HG03558 (cell line): Measurements from ENCODE around the gene AGPAT2.
"Not testable (repeated sequence)": the region's sequence is repeated elsewhere in the genome, so short reads cannot be mapped to it uniquely, and the experiment has no call there.

Experiments
- ATAC-seq: cut with Tn5 transposase; IDR thresholded peaks from one replicate; pipeline ENCODE4 v1.9.1; 2021; ENCODE audit warnings: moderate number of reproducible peaks; ENCODE audit not compliant: unreplicated experiment; ENCODE audit errors: extremely low read depth

The AGPAT2 gene

DNA sequence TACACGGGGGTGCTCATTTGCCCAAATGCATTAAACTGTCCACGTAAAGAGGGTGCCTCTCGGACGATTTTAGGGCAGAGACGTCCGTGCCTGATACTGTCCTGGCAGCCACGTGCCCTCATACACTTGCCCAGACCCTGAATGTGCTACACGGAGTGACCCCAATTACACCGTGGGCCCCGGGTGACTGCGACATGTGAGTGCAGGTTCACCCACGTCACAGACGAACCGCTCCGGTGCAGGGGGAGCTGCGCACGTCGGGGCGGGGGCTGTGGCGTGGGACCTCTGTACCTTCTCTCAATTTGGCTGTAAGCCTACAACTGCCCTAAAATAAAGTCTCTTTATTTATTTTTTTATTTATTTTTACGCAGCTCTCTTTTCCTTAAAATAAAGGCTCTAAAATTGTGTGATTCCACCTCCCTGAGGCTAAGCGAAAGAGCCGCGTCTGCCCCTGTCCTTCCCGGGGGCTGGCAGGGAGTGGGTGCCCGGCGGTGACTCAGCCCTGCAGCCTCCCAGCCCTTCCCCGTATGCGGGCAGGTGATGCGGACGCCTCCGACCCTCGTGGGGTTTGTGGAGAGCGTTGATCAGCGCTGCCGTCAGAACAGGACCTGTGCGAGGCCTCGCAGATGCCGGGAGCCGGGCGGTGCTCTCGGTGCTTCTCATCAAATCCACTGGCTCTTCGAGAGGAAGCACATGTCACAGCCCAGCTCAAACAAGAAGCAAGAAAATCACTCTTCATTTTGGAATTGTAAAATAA is 33.8 kb downstream of the AGPAT2 start:
- ATAC-seq: no peak

DNA sequence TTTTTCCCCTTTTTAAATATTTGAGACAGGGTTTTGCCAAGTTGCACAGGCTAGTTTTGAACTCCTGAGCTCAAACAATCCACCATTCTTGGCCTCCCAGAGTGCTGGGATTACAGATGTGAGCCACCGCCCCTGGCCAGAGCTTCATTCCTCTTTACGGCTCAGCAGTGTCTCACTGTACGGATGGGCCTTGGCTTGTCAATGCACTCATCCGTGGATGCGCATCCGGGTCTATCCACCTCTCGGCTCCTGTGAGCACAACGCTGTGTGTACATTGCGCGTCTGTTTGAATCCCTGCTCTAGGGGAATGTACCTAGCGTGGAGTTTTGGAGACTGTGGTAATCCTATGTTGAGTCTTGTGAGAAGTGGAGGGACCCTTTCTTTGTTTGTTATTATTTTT is 35.4 kb downstream of the AGPAT2 start:
- ATAC-seq: no peak

DNA sequence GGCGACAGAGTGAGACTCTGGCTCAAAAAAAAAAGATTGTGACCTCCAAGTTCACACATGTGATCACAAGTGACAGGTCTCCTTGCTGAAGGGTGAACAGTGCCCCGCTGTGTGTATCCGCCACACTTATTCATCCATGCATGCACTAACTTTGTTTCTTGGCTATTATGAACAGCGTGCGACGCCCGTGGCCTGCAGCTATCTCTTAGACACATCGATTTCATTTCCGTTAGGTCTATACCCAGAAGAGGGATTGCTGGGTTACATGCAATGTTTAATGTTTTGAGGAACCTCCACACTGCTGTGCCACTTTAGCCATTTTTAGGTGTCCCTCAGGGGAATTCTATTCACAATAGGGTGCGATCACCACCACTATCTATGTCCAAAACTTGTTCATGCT is 36.6 kb downstream of the AGPAT2 start:
- no peak for ATAC-seq

DNA sequence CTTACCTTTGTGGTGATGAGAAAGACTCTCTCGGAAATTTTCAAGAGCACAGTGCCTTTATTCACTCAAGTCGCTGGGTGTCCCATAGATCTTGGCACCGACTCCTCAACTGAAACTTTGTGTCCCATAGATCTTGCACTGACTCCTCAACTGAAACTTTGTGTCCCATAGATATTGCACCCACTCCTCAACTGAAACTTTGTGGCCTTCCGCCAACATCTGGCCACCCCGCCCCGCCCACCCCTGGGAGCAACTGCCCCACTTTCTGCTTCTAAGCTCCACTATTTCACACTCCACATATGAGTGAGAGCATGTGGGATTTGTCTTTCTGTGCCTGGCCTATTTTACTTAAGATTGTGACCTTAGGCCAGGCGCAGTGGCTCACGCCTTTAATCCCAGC is 37.2 kb downstream of the AGPAT2 start:
- ATAC-seq: no peak

DNA sequence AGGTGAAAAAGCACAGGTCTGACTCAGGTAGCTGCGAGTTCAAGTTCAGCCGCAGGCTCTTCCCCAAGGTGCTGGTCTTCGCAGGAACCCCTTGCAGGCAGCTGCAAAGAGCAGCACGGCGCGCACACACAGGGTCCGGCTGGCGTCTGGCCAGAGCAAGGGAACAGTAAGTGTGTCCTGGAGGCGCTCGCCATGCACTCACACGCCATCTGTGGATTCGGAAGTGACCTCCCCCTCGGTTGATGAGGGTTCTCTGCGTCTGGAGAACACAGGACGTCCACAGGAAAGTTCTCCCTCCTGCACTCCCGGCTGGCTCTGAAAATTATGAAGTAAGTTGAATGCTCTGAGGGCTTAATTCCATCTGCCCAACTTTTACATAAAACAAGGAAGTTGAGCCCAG is 38.5 kb downstream of the AGPAT2 start:
- no peak for ATAC-seq

DNA sequence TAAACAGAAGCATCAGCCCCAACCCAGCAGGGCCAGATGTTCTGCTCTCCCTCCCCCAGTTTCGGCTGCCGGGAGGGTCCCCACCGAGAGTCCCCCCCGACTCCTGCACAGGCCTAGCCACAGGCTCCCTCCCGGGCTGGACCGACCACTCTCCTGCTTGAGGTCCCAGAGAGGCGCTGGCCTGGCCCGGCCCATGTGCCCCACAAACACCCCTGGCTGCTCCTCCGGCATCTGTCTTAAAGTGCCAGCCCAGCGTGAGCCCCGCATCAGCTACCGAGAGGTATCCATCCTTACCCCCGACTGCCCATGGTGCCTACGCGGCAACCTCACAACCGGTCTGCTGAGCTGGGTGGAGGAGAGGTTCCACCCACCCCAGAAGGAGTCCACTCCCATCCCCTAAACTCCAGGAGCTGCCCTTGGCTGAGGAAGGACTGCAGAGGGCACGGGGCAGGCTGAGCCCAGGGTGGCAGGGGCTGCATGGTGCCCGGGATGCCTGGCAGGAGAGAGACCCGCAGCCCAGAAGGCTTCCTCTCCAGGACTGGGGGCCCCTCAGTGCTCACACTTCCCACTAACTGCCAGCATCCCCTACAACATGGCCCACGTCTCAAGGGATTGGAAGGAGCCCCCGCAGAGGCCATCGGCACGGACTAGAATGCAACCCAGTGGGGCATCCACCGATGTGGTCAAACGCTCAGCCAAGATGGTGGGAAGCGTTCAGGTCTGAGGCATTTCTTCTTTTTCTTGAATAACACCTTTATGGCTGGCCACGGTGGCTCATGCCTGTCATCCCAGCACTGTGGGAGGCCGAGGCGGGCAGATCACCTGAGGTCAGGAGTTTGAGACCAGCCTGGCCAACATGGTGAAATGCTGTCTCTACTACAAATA is 40.2 kb downstream of the AGPAT2 start:
- ATAC-seq: no peak

DNA sequence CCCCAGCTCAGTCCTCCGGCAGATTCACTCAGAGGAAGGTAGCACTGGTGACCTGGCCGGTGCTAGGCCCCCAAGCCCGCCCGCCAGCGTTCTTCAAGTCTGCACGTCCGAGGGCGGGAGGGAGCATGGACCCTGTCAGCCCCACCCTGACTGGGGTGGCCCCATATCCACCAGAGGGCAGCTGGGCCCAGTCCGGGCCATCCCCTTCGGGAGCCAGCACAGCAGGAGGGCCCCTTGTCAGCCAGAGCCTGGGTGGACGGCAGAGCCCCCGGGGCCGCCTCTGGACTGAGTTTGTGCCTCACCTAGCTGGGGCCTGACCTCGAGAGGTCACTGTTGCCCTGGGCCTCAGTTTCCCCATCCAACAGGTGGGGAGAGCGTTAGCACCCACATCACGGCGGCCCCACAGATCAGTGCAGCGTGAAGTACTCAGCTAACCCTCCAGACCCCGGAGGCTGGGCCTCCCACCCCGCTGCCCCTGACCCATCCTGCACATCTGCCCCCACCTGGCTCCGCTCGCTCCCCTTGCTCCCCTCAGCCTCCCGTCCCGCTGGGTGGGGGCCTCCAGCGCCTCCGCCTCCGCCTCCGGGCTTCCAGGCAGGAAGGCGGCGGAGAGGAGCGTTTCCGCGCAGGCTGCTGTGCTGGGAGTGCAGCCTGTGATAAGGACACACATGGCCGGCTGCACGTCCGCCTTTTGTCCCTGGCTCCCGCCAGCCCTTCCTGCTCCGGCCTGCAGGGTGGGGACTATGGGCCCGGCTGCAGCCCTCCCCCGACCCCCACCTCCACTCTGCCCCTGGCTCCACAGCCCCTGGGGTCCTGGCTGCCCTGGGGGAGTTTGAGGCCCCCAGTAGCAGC is 41.1 kb downstream of the AGPAT2 start:
- ATAC-seq: no peak

DNA sequence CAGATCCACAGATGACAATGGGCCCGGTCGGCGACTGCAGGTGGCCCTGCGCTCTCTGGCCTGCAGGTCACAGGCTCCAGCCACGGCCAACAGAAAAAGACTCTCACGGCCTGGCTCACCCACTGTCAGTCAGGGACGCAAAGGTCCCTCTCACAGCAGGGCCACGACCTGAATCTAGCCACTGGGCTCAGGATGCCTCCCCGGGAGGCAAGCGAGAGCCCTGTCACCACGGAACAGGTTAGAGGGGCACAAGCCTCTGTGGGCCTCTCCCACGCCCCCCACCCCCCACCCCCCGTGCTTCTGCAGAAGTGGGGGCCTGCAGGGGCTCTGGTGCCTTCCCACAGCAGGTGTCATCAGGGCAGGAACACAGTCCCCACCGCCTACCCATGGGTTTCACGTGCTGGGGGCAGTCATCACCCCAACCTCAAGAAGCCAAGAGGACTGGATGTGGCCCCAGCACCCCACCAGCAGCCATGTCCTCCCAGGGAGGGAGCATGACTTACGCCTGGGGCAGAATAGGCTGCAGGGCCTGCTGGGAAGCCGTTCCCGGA is 41.8 kb downstream of the AGPAT2 start:
- no peak for ATAC-seq

DNA sequence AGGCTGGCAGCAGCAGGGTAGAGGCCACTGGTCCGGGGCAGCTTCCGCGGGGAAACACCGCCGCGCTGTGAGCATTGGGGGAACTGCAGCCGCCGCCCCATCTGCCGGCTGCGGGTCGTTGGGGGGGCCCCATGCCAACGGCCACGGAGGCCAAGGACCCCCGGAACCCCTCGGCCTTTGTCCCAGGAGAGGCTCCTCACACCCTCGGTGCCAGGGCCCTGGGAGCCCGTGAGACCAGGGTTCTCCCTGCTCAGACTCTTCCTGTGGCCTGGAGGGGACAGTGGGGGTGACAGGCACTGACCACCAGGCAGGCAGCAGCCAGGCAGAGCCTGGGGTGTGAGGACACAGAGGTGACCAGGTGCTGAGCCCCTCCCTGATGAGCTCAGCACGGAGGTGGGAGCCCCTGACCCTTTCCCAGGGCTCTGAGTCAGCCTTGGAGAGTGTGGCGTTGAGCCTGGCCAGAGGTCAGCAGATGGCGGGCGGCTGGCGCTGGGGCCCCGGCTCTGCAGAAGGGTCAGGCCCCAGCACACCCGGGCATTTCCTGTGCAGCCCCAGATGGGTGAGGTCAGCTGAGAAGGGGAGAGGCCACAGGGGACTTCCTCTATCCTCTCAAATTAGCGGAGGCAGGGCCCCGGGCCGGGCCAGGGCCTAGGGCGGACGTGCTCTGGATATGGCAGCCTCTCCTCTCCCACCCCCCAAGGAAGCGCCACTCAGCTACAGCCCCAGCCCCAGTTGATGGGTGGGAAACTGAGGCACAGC is 42.5 kb downstream of the AGPAT2 start:
- no peak for ATAC-seq

DNA sequence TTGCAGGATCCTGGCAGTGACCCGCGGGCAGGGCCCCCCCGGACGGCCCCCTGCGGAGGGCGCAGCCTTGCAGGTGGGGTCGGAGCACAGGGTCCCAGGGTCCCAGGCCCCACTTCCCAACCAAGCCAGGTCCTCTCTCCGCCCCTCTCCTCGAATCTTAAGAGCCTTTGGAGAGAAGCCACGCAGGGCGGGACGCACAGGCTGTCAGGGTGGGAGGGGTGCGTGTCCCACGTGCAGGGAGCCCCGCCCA is 43.0 kb downstream of the AGPAT2 start:
- ATAC-seq: no peak

DNA sequence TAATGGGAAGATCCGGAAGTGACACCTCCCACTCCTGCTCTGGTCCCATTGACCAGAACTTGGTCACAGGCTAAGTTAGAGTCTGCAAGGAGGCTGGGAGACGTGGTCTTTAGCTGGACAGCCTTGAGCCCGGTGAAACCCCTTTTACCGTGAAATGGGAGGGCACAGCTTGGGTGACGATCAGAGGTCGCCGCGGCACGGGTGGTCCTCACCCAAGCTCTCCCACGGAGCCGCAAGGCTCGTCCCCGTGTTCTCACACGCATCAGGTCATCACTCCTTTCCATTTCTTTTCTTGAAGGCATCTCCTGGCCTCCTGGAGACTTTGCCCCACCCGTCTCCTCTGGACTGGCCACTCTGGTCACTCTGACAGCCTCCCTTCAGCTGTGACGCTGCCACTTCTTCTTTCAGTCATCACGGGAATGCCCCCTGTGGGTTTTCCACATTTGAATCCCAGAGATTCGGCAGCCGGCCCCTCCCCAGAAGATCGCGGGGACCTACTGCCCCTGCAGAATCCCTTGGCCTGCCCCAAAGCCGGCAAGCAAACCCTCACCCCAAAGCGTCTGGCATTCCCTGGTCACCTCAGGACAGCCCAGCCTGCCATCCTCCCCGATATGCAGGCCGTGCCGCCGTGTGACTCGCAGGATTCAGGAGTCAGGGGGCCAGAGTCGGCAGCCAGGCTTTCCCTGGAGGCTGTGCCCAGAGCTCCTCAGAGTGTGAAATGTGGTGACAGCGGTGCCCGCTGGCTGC is 43.5 kb downstream of the AGPAT2 start:
- ATAC-seq: no peak

DNA sequence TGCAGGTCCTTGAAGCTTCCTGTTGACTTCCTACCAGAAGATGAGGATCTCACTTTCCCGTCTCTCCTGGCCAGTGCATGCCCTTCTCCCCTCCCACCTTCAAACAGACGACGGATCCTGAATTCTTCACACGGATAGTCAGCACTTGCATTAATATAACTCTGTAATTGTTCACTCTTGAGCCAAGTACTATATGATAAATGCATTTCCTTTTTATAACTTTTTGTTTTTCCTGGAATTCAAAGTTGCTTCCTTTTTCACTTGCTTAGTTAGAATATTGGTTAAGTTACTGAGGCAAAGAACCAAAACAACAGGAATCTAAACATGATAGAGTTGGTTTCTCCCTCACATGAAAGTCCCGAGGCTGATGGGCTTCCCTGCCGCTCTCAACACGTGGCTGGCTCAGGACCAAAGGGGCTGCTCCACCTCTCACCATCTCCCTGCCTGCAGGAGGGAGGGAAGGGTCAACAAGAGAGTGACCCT is 44.8 kb downstream of the AGPAT2 start:
- no peak for ATAC-seq

DNA sequence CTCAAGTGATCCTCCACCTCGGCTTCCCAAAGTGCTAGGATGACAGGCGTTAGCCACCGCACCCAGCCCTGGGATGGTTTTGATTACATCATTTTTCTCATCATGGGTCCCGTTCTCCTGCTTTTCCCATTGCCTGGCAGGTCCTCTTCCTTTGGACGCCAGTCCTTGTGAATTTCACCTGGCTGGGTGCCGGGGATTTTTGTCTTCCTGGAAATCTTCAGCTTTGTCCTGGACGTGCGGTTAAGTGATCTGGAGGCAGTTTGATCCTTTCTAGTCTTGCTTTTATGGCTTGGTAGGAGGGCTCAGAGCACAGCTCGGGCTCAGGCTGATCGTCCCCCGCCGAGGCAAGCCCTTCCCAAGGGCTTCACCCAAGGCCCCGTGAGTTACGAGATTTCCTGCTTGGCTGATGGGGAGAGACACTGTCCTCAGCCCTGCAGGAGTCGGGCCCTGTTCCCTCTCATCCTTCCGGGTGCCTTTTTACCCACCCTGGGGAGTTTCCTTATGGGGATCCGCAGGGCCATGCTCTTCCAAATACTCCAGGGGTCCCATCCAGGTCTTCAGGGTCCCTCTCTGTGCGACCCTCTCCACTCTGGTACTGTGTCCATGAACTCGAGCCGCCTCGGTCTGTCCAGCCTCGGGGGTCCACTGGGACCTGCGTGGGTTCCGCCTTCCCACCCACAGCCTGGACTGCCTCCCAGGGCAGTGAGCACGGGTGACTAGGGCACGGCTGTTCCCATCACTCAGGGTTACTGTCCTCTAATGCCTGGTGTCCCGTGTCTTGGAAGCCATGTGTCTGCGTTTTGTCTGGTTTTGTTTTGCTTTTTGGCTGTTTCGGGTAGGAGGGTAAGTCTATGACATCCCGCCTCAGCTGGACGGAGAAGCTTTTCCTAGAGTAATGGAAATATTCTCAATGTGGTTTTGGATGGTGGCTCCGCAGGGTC is 46.8 kb downstream of the AGPAT2 start:
- ATAC-seq: no peak

DNA sequence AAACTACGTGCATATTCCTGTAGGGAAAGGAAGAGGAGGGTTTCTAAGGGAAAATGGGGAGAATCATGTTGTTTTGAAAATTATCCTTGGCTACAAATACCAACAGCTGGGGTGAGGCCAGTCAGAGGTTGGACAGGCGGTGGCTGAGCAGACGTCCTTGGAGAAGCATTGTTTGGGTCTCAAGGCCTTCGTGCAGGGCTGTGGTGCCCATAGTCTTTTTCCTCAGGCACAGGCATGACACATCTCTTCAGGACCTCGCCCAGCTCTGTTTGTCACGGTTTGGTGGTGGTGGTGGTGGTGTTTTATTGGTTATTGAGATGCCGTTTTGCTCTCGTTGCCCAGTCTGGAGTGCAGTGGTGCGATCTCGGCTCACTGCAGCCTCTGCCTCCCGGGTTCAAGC is 52.4 kb downstream of the AGPAT2 start:
- ATAC-seq: no peak

DNA sequence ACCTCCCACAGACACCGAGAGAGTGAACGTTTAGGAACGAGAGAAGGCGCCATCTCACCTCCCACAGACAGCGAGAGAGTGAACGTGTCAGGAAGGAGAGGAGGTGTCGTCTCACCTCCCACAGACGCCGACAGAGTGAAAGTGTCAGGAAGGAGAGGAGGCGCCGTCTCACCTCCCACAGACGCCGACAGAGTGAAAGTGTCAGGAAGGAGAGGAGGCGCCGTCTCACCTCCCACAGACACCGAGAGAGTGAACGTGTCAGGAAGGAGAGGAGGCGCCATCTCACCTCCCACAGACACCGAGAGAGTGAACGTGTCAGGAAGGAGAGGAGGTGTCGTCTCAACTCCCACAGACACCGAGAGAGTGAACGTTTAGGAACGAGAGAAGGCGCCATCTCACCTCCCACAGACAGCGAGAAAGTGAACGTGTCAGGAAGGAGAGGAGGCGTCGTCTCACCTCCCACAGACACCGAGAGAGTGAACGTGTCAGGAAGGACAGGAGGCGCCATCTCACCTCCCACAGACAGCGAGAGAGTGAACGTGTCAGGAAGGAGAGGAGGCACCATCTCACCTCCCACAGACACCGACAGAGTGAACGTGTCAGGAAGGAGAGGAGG is 54.7 kb downstream of the AGPAT2 start:
- ATAC-seq: not testable (repeated sequence)

DNA sequence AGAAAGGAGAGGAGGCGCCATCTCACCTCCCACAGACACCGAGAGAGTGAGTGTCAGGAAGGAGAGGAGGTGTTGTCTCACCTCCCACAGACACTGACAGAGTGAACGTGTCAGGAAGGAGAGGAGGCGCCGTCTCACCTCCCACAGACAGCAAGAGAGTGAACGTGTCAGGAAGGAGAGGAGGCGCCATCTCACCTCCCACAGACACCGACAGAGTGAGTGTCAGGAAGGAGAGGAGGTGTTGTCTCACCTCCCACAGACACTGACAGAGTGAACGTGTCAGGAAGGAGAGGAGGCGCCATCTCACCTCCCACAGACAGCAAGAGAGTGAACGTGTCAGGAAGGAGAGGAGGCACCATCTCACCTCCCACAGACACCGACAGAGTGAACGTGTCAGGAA is 55.2 kb downstream of the AGPAT2 start:
- ATAC-seq: not testable (repeated sequence)
